ENCODE results near the gene COL23A1.

GRCh38 chr5:178399701-178400095 lies 190.5 kb downstream of the COL23A1 start:
- TF ChIP-seq CTCF (IDR thresholded peaks at IDR 0.05; ENCODE audit: poor library complexity) (no peak), EZH2 (IDR thresholded peaks at IDR 0.05; ENCODE audit: borderline replicate concordance) (no peak), EZH2phosphoT487 (IDR thresholded peaks at IDR 0.05; ENCODE audit: low read depth, severe bottlenecking, unreplicated experiment) (no peak)

Measured in hepatocyte (in vitro differentiated cells).